NCI-H1417 treated with DMSO at 0.1 percent for 48 hours (cell line): ENCODE data around the gene PPOX.

Experiments
- DNase-seq: peaks from one replicate; lab custom pipeline; 2025; lab: John Stamatoyannopoulos, UW

Gene PPOX

DNA sequence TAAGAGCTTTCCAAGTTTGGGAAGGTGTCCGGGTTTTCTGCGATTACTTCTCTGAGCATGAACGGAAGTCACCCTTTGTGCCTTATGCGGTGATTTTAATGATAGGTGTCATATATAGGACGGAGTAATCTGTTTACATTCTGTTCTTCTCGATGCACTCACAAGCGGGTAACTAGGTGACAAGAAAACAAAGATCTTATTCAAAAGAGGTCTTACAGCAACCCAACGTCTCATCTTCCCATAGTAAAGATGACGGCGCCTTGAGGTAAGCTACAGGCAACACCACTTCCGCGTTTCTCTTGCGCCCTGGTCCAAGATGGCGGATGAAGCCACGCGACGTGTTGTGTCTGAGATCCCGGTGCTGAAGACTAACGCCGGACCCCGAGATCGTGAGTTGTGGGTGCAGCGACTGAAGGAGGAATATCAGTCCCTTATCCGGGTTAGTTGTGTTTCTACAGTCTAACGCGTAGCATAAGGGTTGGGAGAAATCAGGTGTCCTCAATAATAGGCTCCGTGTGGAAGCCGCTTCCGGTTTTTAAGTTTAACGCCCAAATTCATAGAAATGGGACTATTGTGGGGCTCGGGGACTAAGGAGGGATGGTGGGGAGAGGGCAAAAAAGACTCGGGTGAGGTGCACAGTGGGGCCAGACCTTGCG lies 12.4 kb upstream of the PPOX start, which contains the start of gene UFC1:
TSS of gene UFC1 (plus strand) at position 297 of the 656 bp plus-strand sequence. CDS start at position 317, 20 bp downstream.
- DNase-seq = peak; percentile 58

- no peak for DNase-seq
Observed at GRCh38 chr1:161157867-161158266, 8.4 kb upstream of the PPOX start.

- DNase-seq = no peak
Observed at GRCh38 chr1:161158316-161159010, 7.8 kb upstream of the PPOX start.

- DNase-seq = peak; percentile 50
Observed at GRCh38 chr1:161159087-161159912, 6.9 kb upstream of the PPOX start, which contains the start of gene USP21. TSS of gene USP21 (plus strand) at chr1:161159500. CDS start at chr1:161160641, 1,141 bp downstream.

DNA sequence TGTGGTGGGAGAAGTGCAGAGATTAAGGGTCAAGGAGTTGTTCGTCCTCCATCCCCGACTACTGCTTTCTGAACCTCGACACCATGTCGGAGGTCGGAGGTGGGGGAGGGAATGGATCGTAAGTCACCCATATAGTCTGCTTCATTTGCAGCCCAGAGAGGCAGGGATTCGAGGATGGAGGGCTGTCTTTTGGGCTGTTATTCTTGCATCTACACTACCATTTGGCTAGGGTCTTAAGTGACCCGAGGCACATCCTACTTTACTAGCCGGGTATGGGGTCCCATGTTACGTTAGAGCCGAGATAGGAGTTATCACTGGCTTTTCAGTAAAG lies 6.3 kb upstream of the PPOX start:
- no peak for DNase-seq

DNA sequence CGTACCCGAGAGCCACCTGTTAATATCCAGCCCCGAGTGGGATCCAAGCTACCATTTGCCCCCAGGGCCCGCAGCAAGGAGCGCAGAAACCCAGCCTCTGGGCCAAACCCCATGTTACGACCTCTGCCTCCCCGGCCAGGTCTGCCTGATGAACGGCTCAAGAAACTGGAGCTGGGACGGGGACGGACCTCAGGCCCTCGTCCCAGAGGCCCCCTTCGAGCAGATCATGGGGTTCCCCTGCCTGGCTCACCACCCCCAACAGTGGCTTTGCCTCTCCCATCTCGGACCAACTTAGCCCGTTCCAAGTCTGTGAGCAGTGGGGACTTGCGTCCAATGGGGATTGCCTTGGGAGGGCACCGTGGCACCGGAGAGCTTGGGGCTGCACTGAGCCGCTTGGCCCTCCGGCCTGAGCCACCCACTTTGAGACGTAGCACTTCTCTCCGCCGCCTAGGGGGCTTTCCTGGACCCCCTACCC lies 5.5 kb upstream of the PPOX start:
- DNase-seq = no peak

DNA sequence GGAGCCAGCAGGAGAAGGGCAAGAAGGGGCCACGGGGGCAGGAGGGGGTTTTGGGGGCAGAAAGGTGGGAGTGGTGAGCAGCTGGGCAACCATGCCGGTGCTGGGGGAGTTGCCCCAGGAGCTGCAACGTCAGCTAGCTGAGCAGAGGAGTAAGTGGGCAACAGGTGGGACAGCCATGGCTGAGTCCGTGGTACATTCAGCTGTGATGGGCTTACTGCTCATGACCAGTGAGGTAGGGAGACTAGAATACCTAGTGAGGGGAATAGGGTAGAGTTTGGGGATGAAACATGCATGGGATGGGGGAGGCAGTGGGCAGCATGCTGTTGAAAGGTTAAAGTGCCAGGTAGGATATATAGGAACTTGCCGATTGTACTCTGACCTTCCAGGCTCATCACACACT lies 4.6 kb upstream of the PPOX start:
- DNase-seq = no peak

DNA sequence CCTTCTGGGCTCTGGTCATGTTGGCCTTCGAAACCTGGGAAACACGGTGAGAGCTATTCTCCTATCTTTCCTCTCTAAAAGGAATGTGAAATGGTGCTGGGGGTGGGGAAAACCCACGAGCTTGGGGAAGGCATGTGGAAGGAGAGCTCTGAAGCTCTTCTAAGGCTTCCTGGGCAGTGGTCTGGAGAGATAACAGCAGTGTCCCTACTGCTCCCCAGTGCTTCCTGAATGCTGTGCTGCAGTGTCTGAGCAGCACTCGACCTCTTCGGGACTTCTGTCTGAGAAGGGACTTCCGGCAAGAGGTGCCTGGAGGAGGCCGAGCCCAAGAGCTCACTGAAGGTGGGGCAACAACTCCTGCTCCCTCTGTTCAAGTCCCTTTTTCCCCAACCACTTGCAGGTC lies 4.2 kb upstream of the PPOX start:
- no peak for DNase-seq

DNA sequence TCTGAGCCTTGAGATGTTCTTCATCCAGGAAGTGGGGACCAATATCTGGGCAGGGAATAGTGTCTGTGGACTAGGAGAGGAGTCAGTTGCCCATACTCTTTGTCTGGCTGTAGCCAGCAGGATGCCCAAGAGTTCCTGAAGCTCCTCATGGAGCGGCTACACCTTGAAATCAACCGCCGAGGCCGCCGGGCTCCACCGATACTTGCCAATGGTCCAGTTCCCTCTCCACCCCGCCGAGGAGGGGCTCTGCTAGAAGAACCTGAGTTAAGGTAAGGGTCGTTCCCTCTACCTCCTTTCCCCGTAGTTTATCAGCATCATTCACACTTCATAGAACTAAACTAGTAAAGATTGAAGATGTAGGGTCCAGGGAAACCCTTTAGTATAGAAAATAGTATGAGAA lies 3.4 kb upstream of the PPOX start:
- DNase-seq = no peak

- no peak for DNase-seq
Observed at GRCh38 chr1:161163793-161164192, 2.4 kb upstream of the PPOX start.

DNA sequence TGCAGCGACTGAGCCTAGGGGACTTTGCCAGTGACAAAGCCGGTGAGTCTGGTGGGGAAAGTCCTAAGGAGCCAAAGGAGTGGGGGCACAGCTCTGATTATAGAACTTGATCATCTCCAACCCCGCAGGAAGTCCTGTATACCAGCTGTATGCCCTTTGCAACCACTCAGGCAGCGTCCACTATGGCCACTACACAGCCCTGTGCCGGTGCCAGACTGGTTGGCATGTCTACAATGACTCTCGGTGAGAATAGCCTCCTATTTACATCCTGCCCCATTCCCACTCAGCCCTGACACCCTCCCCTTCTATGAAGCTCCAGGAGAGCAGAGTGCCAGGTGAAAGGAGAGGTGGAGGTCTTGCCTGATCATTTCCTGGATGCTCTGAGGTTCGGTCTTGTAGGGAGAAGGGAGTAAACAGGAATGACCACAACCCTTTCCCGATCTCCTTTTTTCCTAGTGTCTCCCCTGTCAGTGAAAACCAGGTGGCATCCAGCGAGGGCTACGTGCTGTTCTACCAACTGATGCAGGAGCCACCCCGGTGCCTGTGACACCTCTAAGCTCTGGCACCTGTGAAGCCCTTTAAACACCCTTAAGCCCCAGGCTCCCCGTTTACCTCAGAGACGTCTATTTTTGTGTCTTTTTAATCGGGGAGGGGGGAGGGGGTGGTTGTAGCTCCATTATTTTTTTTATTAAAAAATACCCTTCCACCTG lies 1.2 kb upstream of the PPOX start:
- DNase-seq = no peak

GRCh38 chr1:161166669-161167548 lies 683 bp downstream of the PPOX start:
- no peak for DNase-seq

GRCh38 chr1:161168906-161169305 lies 2.7 kb downstream of the PPOX start:
- no peak for DNase-seq

GRCh38 chr1:161171191-161171590 lies 5.0 kb downstream of the PPOX start:
- DNase-seq = no peak

- DNase-seq = no peak
Observed at GRCh38 chr1:161171696-161172095, 5.5 kb downstream of the PPOX start.

DNA sequence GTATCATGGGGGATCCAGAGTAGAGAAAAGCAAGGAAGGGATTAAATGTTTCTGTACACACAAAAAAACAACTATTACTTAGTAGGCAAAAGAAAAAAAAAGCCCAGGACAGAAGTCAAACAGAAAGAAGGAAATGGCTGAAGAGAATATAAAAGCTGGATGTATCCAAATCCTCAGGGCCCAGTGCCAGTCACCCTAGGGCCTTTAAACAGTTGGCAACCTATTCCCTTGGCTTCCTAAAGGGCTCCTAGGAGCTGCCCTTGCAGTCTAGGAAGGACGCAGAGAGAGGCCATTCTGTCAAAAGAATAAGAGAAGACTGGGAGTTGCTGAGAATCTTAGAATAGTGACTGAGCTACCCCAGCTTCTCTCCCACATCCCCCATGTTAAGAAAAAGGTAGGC lies 6.1 kb downstream of the PPOX start:
- no peak for DNase-seq

GRCh38 chr1:161172776-161173376 lies 6.7 kb downstream of the PPOX start:
- DNase-seq = no peak

DNA sequence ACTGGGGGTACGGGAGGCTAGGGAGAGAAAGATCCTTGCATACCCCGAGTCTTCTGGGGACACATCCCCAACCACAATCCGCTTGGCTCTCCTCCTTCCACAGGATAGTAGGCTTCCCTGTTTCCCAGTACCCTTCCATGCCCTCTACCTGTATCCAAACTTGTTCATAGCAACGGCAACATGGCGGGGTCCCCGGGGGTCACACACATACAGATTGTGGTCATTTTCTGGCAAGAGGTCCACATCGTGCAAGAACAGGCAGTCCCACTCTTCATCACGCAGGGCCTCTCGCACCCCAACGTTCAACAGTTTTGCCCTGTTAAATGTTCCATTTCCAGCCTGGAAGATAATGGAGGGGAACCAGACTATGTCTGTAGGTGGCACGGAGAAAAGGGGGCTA lies 7.5 kb downstream of the PPOX start:
- no peak for DNase-seq

- DNase-seq = no peak
Observed at GRCh38 chr1:161174911-161175310, 8.7 kb downstream of the PPOX start.

DNA sequence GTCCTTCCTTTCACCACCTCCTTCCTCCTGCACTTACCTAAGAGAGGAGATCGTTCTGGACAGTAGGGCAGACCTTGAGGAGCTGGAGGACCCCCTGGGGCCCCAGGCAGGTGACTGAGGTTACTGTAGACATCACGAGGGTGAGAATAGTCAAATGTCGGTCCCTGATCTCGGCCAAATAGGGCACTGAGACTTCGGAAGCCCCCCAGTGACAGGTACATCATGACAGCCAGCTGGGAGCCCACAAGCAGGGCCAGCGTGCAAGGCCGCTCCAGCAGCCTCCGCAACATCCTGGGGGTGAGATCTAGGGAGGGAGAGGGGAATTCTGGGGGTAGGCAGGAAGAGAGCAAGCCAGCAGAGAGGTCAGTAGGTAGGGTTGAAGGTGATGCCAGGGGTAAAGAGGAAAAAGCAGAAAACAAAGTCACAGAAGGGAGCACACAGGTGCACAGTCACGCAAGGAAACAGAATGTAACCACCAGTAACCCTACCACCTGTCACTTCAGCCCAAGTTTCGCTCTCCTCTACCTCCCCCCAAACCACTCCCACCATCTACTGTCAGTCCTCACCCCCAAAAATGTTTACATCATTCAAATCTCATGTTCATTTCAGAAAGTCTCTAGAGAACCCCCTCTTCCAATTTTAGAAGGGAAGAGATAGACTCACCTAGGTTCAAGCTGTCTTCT lies 9.7 kb downstream of the PPOX start:
- DNase-seq = no peak
